ENCODE measurements around the gene GPHN.

The GPHN gene

GRCh38 chr14:66507722-66508546 lies at the start of gene GPHN:
Gene GPHN, plus strand, starts transcription at chr14:66508147.
- H3K36me3 ChIP-seq (ENCODE audit: control insufficient read depth, insufficient read depth, low read length): no peaks in the 10 kb centered on the region
- H3K79me2 ChIP-seq: peaks cover 7% of the 10 kb centered on the region
- H2AFZ ChIP-seq: peak within 1 kb of the TSS; percentile 76
- TF ChIP-seq CTCF (IDR thresholded peaks at IDR 0.05): peak; percentile 22
- H3K4me1 ChIP-seq: no peaks in the 10 kb centered on the region
- H3K4me3 ChIP-seq (ENCODE audit: low read depth, low read length): peak within 1 kb of the TSS; percentile 79
- H3K27me3 ChIP-seq (ENCODE audit: control insufficient read depth, insufficient read depth, low read length): no peaks in the 10 kb centered on the region
- peak within 1 kb of the TSS; percentile 59 for H3K9ac ChIP-seq
- peak within 1 kb of the TSS; percentile 95 for H3K4me2 ChIP-seq (ENCODE audit: low read length)
- H3K9me3 ChIP-seq (ENCODE audit: control insufficient read depth, low read length): no peaks in the 10 kb centered on the region
- H3K27ac ChIP-seq: peak within 1 kb of the TSS; percentile 95

- no peak overlapping the region for H3K9ac ChIP-seq
- H3K27me3 ChIP-seq (ENCODE audit: control insufficient read depth, insufficient read depth, low read length): no peaks in the 10 kb centered on the region
- no peak overlapping the region for H2AFZ ChIP-seq
- H3K9me3 ChIP-seq (ENCODE audit: control insufficient read depth, low read length): no peaks in the 10 kb centered on the region
- H3K4me1 ChIP-seq: no peaks in the 10 kb centered on the region
- no peak overlapping the region for H3K4me3 ChIP-seq (ENCODE audit: low read depth, low read length)
- no peak overlapping the region for H3K27ac ChIP-seq
- no peaks in the 10 kb centered on the region for H3K36me3 ChIP-seq (ENCODE audit: control insufficient read depth, insufficient read depth, low read length)
- TF ChIP-seq CTCF (IDR thresholded peaks at IDR 0.05): no peak
- H3K79me2 ChIP-seq: no peaks in the 10 kb centered on the region
- H3K4me2 ChIP-seq (ENCODE audit: low read length): no peak overlapping the region
Observed at GRCh38 chr14:66459603-66460002, 48.3 kb upstream of the GPHN start.

DNA sequence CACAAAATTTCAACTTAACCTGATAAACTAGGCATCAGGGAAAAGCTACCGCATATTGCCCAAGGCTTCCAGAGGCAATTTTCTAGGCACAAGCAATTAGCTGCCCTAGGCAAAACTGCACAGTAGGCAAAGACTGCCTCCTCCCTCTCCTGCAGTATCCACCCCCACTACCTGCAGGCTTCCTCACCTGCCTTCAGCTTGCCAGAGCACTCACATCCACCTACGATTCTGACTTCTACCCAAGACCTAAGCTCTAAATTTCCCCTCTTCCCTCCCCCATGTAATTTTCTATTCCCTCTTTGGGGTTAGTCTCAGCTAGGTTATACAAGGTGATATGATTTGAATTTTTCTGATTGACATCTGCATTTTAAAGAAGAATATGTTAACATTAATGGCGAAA lies 43.7 kb upstream of the GPHN start:
- Histone ChIP-seq H3K4me2 (ENCODE audit: low read length) (no peak overlapping the region), H3K36me3 (ENCODE audit: control insufficient read depth, insufficient read depth, low read length) (no peaks in the 10 kb centered on the region), H3K27me3 (ENCODE audit: control insufficient read depth, insufficient read depth, low read length) (no peaks in the 10 kb centered on the region), H3K4me3 (ENCODE audit: low read depth, low read length) (no peak overlapping the region), H3K9ac (no peak overlapping the region), H3K4me1 (no peaks in the 10 kb centered on the region), H3K79me2 (no peaks in the 10 kb centered on the region), H3K27ac (no peak overlapping the region), H3K9me3 (ENCODE audit: control insufficient read depth, low read length) (no peaks in the 10 kb centered on the region), H2AFZ (no peak overlapping the region)
- no peak for TF ChIP-seq CTCF (IDR thresholded peaks at IDR 0.05)

GRCh38 chr14:66468778-66469367 lies 39.1 kb upstream of the GPHN start:
- Histone ChIP-seq H3K27me3 (ENCODE audit: control insufficient read depth, insufficient read depth, low read length) (no peaks in the 10 kb centered on the region), H3K27ac (no peak overlapping the region), H2AFZ (no peak overlapping the region), H3K9ac (no peak overlapping the region), H3K9me3 (ENCODE audit: control insufficient read depth, low read length) (no peaks in the 10 kb centered on the region), H3K4me3 (ENCODE audit: low read depth, low read length) (no peak overlapping the region), H3K36me3 (ENCODE audit: control insufficient read depth, insufficient read depth, low read length) (no peaks in the 10 kb centered on the region), H3K79me2 (no peaks in the 10 kb centered on the region), H3K4me2 (ENCODE audit: low read length) (no peak overlapping the region), H3K4me1 (no peaks in the 10 kb centered on the region)
- TF ChIP-seq CTCF (IDR thresholded peaks at IDR 0.05): no peak
